ENCODE results near the gene CALML6. TPM values are rescaled to one million over a fixed set of nuclear protein-coding genes. Genes with fewer than 3 reads are reported as not detected.

CALML6 gene
- total RNA-seq, 1 experiment from 2014 or later, result 1.7 TPM

- Histone ChIP-seq H3K9me3 (ENCODE audit: control insufficient read depth, low read depth, low read length) (no peaks in the 10 kb centered on the region), H3K27ac (ENCODE audit: insufficient read length, low read depth, low read length) (no peak overlapping the region), H3K56ac (ENCODE audit: insufficient read length, low read depth, low read length) (no peak overlapping the region), H3K9ac (ENCODE audit: extremely low read depth, insufficient read length, low read length) (no peak overlapping the region), H2BK15ac (ENCODE audit: low read depth, low read length) (no peak overlapping the region), H3T11ph (ENCODE audit: low read length) (no peak overlapping the region), H3K18ac (ENCODE audit: insufficient read length, low read depth, low read length) (no peak overlapping the region), H3K27me3 (ENCODE audit: insufficient read depth, low read length) (no peaks in the 10 kb centered on the region), H3K14ac (ENCODE audit: insufficient read depth, low read length) (no peak overlapping the region), H3K4me2 (ENCODE audit: insufficient read depth, insufficient read length, low read length) (no peak overlapping the region), H2BK120ac (ENCODE audit: low read depth, low read length, poor library complexity, severe bottlenecking) (no peak overlapping the region), H3K79me2 (ENCODE audit: insufficient read depth, low read length) (no peaks in the 10 kb centered on the region), H3K4ac (ENCODE audit: low read depth, low read length) (no peak overlapping the region), H2AK5ac (ENCODE audit: insufficient read length, low read length) (no peak overlapping the region), H2BK20ac (ENCODE audit: low read depth, low read length, poor library complexity, severe bottlenecking) (no peak overlapping the region), H3K4me1 (ENCODE audit: insufficient read depth, low read length) (no peaks in the 10 kb centered on the region), H2AFZ (ENCODE audit: low read length) (no peak overlapping the region), H2BK5ac (ENCODE audit: insufficient read length, low read length) (no peak overlapping the region), H4K5ac (ENCODE audit: insufficient read length, low read depth, low read length) (no peak overlapping the region), H3K23me2 (ENCODE audit: insufficient read length, low read depth, low read length, poor library complexity, severe bottlenecking) (peaks cover 6% of the 10 kb centered on the region), H2BK12ac (ENCODE audit: insufficient read length, low read depth, low read length) (no peak overlapping the region), H3K23ac (ENCODE audit: insufficient read length, low read depth, low read length) (no peak overlapping the region), H4K91ac (ENCODE audit: insufficient read length, low read depth, low read length) (no peak overlapping the region), H4K20me1 (ENCODE audit: control insufficient read depth, insufficient read depth, insufficient read length) (no peaks in the 10 kb centered on the region), H4K8ac (replicated peaks; ENCODE audit: insufficient read length, low read depth, low read length) (no peak overlapping the region), H3K79me1 (ENCODE audit: insufficient read depth, low read depth, low read length, poor library complexity, severe bottlenecking) (no peaks in the 10 kb centered on the region)
- peaks cover 2% of the 10 kb centered on the region; the same call in 1 of the 2 replicates for H3K27me3 Mint-ChIP-seq (ENCODE audit: low read depth)
- no peak for TF ChIP-seq CTCF (conservative IDR thresholded peaks at IDR 0.05)
- peaks cover 6% of the 10 kb centered on the region in 2 experiments; a peak in 3 of 5 replicates for H3K9me3 Mint-ChIP-seq
- H3K4me3 Mint-ChIP-seq, result no peak overlapping the region
- H3K27ac Mint-ChIP-seq, result no peak overlapping the region
- DNase-seq, result peak; percentile 32
- no CpG with 5 or more reads among the region's 8 CpGs for WGBS (ENCODE audit: extremely low coverage, insufficient read length, low lambda C conversion rate)
- peaks cover 15 to 19% of the 10 kb centered on the region in 2 experiments for H3K4me1 Mint-ChIP-seq
- H3K36me3 Mint-ChIP-seq (ENCODE audit: insufficient read depth in 1 of 3, low read depth in 3 of 3), result no peaks in the 10 kb centered on the region
These were observed 7.8 kb upstream of the CALML6 start for GRCh38 chr1:1907098-1907736.

Measured in H9 (cell line).